Stimulated activated naive CD4-positive, alpha-beta T cell treated with Interleukin-2 at 50 U/mL for 16 hours (primary cell): Measurements from ENCODE around the gene DNAH3.
"Not testable (repeated sequence)": the region's sequence is repeated elsewhere in the genome, so short reads cannot be mapped to it uniquely, and the experiment has no call there.

ENCODE experiments used
- DNase-seq: peaks from one replicate; lab custom pipeline; 2025; lab: John Stamatoyannopoulos, UW

Gene DNAH3

DNA sequence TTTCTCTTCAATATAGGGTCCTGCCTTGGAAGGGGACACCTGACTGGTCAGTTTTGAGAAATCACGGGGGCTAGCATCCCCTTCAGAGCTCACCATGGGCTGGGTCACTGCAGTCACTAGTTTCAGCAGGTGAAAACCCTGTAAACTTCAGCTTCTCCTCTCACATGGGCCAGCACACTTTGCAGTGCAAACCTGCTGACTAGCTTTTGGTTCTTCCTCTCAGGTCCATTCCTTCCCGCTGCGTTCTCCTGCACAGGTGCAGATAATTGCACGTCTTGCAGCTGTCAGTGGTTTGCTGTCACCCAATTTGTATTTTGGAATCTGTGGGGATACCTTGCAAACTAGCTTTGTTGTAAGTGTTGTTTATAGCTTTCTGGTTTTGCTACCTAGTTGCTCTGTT, 154.9 kb downstream of the DNAH3 start:
- DNase-seq = no peak

- DNase-seq = not testable (repeated sequence)
Measured at GRCh38 chr16:20989496-20990070, 161.1 kb downstream of the DNAH3 start.

GRCh38 chr16:20987049-20987448, 163.6 kb downstream of the DNAH3 start:
- no peak for DNase-seq

- DNase-seq = no peak
Measured at GRCh38 chr16:20984019-20984418, 166.6 kb downstream of the DNAH3 start.

GRCh38 chr16:20976576-20976975, 174.1 kb downstream of the DNAH3 start:
- DNase-seq = no peak

GRCh38 chr16:20973201-20973600, 177.4 kb downstream of the DNAH3 start:
- DNase-seq = not testable (repeated sequence)

- no peak for DNase-seq
Measured at GRCh38 chr16:20971401-20971800, 179.2 kb downstream of the DNAH3 start.

DNA sequence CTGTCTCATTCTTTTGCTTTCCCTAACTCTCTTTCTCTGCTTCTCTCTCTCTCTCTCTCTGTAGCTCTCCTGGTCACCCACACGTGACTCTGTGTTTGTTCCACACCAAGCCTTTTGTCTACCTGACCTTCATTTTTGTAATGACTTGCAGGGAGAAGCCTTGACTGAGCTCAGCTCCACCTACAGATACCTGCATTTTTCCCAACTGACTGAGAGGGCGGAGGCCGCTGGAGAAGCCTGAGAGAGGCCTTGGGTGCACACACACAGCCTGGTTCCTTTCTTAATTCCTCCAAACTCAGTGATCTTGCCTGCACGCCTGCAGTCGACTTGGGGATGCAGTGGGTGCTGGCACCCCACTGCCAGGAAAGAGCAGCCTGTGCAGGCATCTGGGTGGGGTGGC, 181.3 kb downstream of the DNAH3 start:
- no peak for DNase-seq

DNA sequence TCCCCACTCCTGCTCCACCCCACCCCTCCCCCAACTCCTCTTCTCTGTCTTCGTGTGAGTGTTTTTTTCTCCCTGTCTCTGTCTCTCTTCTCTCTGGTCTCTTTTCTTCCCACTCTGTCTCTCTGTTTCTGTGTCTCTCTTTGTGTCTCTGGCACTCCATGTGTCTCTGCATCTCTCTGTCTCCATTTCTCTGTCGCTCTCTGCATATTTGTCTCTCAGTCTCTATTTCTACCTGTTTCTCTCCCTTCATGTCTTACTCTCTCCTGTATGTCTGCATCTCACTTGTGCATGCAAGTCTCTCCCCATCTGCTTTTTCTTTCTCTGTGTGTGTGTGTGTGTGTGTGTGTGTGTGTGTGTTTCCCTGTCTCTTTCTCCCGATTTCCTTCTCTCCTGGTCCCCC, 181.9 kb downstream of the DNAH3 start:
- DNase-seq = no peak

- no peak for DNase-seq
Measured at GRCh38 chr16:20960899-20961298, 189.7 kb downstream of the DNAH3 start.

GRCh38 chr16:20957153-20957552, 193.5 kb downstream of the DNAH3 start:
- DNase-seq = no peak

GRCh38 chr16:20956319-20956718, 194.3 kb downstream of the DNAH3 start:
- no peak for DNase-seq

GRCh38 chr16:20954574-20954973, 196.1 kb downstream of the DNAH3 start:
- DNase-seq = no peak

DNA sequence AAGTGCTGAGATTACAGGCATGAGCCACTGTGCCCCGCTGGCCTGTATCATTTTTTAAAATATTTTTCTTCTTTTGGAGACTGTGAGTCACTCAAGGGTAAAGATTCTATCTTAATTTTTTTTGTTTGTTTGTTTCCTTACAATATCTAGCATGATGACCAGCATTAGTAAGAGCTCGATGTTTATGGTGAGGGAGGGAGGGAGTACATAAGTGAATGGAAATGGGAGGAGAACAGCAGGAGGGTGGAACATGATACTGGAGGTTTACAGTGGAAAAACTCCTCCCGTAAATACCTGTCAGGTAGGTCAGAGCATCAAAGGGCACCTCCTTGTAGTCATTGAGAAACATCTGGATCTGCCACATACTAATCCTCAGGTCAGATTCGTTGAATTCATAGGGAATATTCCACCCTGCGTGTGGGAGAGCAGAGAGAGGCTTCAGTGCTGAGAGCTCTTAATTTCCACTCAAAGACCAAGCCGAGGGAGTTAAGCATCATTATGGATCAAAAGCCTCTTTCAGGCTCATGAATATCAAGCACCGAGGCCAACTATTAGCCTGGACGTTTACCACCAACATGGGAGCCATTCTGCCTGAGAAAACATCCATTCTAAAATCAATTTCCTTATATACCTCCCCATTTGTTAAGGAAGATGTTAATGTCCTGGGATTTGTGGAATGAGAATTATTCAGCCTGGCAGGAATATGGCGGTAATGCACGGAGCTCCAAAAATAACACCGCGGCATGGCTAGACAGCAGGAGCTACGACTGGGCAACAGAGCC, 198.3 kb downstream of the DNAH3 start:
- DNase-seq = no peak

GRCh38 chr16:20950294-20950693, 200.4 kb downstream of the DNAH3 start:
- no peak for DNase-seq

DNA sequence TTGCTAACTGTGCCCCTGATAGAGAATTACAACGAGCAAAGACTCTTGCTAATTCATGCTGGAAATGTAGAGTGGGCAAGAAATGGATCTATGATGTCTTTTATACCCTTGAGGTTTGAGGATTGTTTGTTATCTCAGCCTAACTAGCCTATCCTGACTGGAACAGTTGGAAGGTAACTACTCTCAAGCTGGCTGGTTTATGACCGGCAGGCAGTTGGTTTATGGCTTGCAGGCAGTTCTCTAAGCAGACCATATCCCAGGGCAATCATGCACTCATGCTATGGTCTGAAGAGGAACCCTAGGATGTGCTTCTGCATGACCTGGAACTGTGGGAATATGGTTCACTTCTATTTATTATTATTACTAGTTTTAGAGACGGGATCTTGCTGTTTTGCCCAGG, 201.0 kb downstream of the DNAH3 start:
- DNase-seq = no peak

DNA sequence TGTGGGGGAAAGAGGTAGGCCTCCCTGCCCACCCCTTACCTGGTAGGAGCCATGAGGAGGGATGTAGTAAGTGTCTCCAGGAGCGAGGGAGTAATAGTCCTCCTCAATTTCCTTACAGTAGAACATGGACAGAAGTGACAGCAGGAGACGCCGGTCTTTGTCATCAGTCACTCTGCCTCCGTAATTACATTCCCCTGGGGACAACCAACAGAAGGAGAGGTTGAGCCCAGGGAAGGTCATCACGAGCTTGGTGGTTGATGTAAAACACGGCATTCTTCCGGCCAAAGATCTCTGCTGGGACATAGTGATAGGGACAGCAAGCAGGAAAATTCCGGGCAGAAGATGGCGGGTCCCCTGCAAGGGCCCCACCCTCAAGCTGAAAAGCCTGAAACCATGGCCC, 202.2 kb downstream of the DNAH3 start:
- DNase-seq = no peak

- no peak for DNase-seq
Measured at GRCh38 chr16:20946015-20946629, 204.5 kb downstream of the DNAH3 start.

DNA sequence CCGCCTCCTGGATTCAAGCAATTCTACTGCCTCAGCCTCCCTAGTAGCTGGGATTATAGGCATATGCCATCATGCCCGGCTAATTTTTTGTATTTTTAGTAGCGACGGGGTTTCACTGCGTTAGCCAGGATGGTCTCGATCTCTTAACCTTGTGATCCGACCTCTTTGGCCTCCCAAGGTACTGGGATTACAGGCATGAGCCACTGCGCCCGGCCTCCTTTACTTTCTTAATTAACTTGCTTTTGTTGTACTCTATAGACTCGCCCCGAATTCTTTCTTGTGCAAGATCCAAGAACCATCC, 205.1 kb downstream of the DNAH3 start:
- not testable (repeated sequence) for DNase-seq

GRCh38 chr16:20944861-20945574, 205.6 kb downstream of the DNAH3 start:
- peak; percentile 24 for DNase-seq

- DNase-seq = no peak
Measured at GRCh38 chr16:20942256-20942655, 208.4 kb downstream of the DNAH3 start.

DNA sequence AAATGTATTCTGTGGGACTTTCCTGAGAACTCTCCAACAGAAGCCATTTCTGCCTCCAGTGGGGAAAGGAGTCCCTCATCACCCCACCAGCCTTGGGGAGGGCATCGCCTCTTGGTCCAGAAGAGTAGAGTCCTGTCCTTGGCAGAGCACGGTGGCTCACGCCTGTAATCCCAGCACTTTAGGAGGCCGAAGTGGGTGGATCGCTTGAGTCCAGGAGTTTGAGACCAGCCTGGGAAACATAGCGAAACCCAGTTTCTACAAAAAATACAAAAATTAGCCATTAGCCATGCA, 209.1 kb downstream of the DNAH3 start:
- no peak for DNase-seq
